OCI-LY7 (cell line): Measurements from ENCODE around the gene MAN1B1. TPM values are rescaled to one million over a fixed set of nuclear protein-coding genes. Genes with fewer than 3 reads are reported as not detected.

Experiments used
- BruUV-seq: library from RNA; stranded (reverse); fragments of 400-500 nt; replicated peaks from 2 replicates; lab custom pipeline; 2021; lab: Mats Ljungman, UMichigan
- CTCF ChIA-PET: fragments of 300-600 bp; sonication (Branson Sonifier 250); formaldehyde crosslinking; loops from one replicate; lab custom pipeline; 2022; ENCODE audit warnings: antibody characterized with exemption; ENCODE audit not compliant: unreplicated experiment; lab: Charles Lee
- POLR2A ChIA-PET: fragments of 300-600 bp; sonication (Branson Sonifier 250); formaldehyde crosslinking; loops from one replicate; lab custom pipeline; 2022; ENCODE audit warnings: antibody characterized with exemption; lab: Charles Lee
- DNase-seq: peaks from one replicate; pipeline ENCODE4 v3.0.0-alpha.2; 2015; ENCODE audit warnings: low spot score
- H2AFZ ChIP-seq: fragments of 200-600 bp; sonication (generic), shearing (Covaris generic); 2 replicates; pipeline ENCODE4 v1.6.1; 2014; ENCODE audit warnings: mild to moderate bottlenecking, antibody characterized with exemption, low read length, moderate library complexity
- H3K27ac ChIP-seq: fragments of 200-600 bp; sonication (generic); 2 replicates; pipeline ENCODE4 v1.5.1; 2014; ENCODE audit warnings: mixed run types, low read depth, mild to moderate bottlenecking, moderate library complexity, low read length, inconsistent platforms; ENCODE audit not compliant: poor library complexity, severe bottlenecking
- H3K36me3 ChIP-seq: fragments of 200-600 bp; sonication (generic); 2 replicates; pipeline ENCODE4 v1.6.1; 2014; ENCODE audit warnings: mild to moderate bottlenecking, antibody characterized with exemption, low read length, moderate library complexity, mixed read lengths; ENCODE audit not compliant: insufficient read depth
- H3K4me1 ChIP-seq: fragments of 200-600 bp; sonication (generic); 2 replicates; pipeline ENCODE4 v1.5.1; 2014; ENCODE audit warnings: mild to moderate bottlenecking, low read length; ENCODE audit not compliant: insufficient read depth, poor library complexity, severe bottlenecking
- H3K4me2 ChIP-seq: fragments of 200-600 bp; sonication (generic); 2 replicates; pipeline ENCODE4 v1.6.1; 2014; ENCODE audit warnings: mild to moderate bottlenecking, low read length
- H3K4me3 ChIP-seq: fragments of 200-600 bp; sonication (generic); 2 replicates; pipeline ENCODE4 v1.5.1; 2014; ENCODE audit warnings: mild to moderate bottlenecking, low read depth, low read length; ENCODE audit not compliant: poor library complexity, severe bottlenecking
- H3K79me2 ChIP-seq: fragments of 200-600 bp; sonication (generic); 2 replicates; pipeline ENCODE4 v1.6.1; 2016; ENCODE audit warnings: low read depth, mild to moderate bottlenecking, low read length, moderate library complexity, mixed read lengths; ENCODE audit not compliant: insufficient read depth
- H3K9me2 ChIP-seq: fragments of 200-600 bp; sonication (generic); 2 replicates; pipeline ENCODE4 v1.6.1; 2016; ENCODE audit warnings: mild to moderate bottlenecking, low read length, mixed read lengths; ENCODE audit not compliant: insufficient read depth
- H3K9me3 ChIP-seq: fragments of 200-600 bp; sonication (generic); 2 replicates; pipeline ENCODE4 v1.6.1; 2014; ENCODE audit warnings: mild to moderate bottlenecking, mixed run types, low read length, mixed read lengths
- H4K20me1 ChIP-seq: fragments of 200-600 bp; sonication (generic); 2 replicates; pipeline ENCODE4 v1.6.1; 2014; ENCODE audit warnings: mild to moderate bottlenecking, antibody characterized with exemption, low read length, moderate library complexity, mixed read lengths; ENCODE audit not compliant: insufficient read depth
- CTCF ChIP-seq: fragments of 200-600 bp; sonication (generic); conservative IDR thresholded peaks from 2 replicates; pipeline ENCODE4 v1.5.1; 2014; ENCODE audit warnings: mild to moderate bottlenecking, antibody characterized with exemption, low read length, moderate library complexity, mixed read lengths
- EZH2phosphoT487 ChIP-seq: fragments of 200-600 bp; sonication (generic); IDR thresholded peaks from 2 replicates; pipeline ENCODE4 v1.6.1; 2018; ENCODE audit warnings: low read depth, borderline replicate concordance, mild to moderate bottlenecking, mixed run types, antibody characterized with exemption, low read length, moderate library complexity, mixed read lengths
- intact Hi-C: fragments of 100-400 bp; cut with micrococcal nuclease; formaldehyde crosslinking; loops from one replicate; pipeline ENCODE4 v1.10.0; 2022; ENCODE audit not compliant: unreplicated experiment
- total RNA-seq, 2 experiments: library from RNA; depleted of rRNA in 1 of 2; stranded (reverse); fragments of >200 nt in 1 of 2; shearing (Covaris generic) in 1 of 2; gene quantifications; 2 replicates each; pipeline ENCODE4 v1.2.3, GENCODE V29; 2014 to 2022

Gene MAN1B1
- total RNA-seq, 2 experiments from 2014 or later = 32.7 to 43.4 TPM

GRCh38 chr9:137069508-137070091, 17.2 kb upstream of the MAN1B1 start:
- peak overlapping the region; percentile 75 for H3K4me3 ChIP-seq
- H4K20me1 ChIP-seq = no peaks in the 10 kb centered on the region
- H3K36me3 ChIP-seq = peaks cover 9% of the 10 kb centered on the region; the same call in 1 of the 2 replicates
- TF ChIP-seq EZH2phosphoT487 (no peak), CTCF (no peak)
- no peaks in the 10 kb centered on the region for H3K9me3 ChIP-seq
- H3K27ac ChIP-seq = peak overlapping the region; percentile 57
- no peaks in the 10 kb centered on the region for H3K9me2 ChIP-seq
- BruUV-seq = no TSS peak
- peak overlapping the region; percentile 86 for H3K4me2 ChIP-seq
- H3K4me1 ChIP-seq = peaks cover 24% of the 10 kb centered on the region
- intact Hi-C loops = loop anchor here (1.0 to 2.0 kb wide), 4 partner anchors 17 to 167 kb away; partner anchors contain the start of genes DPP7, MAN1B1 and RNF224
- peaks cover 14% of the 10 kb centered on the region; the same call in 1 of the 2 replicates for H3K79me2 ChIP-seq
- peak; percentile 56 for DNase-seq
- ChIA-PET CTCF (interaction anchor here (0.7 to 0.9 kb wide), 2 partner anchors 23 to 60 kb away, joined by 3 read pairs; no protein-coding TSS in a partner anchor), POLR2A (interaction anchor here (0.7 to 3.1 kb wide), 7 partner anchors 15 to 252 kb away, joined by 3 to 13 read pairs (median 4); partner anchors contain the start of genes ABCA2, MAN1B1 and TUBB4B)
- H2AFZ ChIP-seq = no peak overlapping the region

- BruUV-seq = TSS peak; percentile 79
Measured at GRCh38 chr9:137070201-137070905, 16.4 kb upstream of the MAN1B1 start, which contains the start of gene SAPCD2. SAPCD2 (minus strand) TSS chr9:137070557; CDS start chr9:137070460, 97 bp downstream.

More at GRCh38 chr9:137070201-137070905, 16.4 kb upstream of the MAN1B1 start, which contains the start of gene SAPCD2:
- H3K36me3 ChIP-seq = 0 out of 2 replicates have a peak, but pooled peaks cover 2% of the 10 kb centered on the region
- H3K4me1 ChIP-seq = peaks cover 29% of the 10 kb centered on the region
- no peaks in the 10 kb centered on the region for H3K9me2 ChIP-seq
- peak; percentile 95 for DNase-seq
- no peak for TF ChIP-seq CTCF
- peak within 1 kb of the TSS; percentile 57 for H3K27ac ChIP-seq
- POLR2A ChIA-PET = interaction anchor here (0.5 to 3.1 kb wide), 12 partner anchors 14 to 251 kb away, joined by 3 to 13 read pairs (median 4); partner anchors contain the start of genes ABCA2, MAN1B1 and TUBB4B
- intact Hi-C loops = loop anchor here (1.0 kb wide), 1 partner anchor 16 kb away; the partner anchor contains the start of gene MAN1B1
- peak within 1 kb of the TSS; percentile 75 for H3K4me3 ChIP-seq
- H3K4me2 ChIP-seq = peak within 1 kb of the TSS; percentile 86
- H2AFZ ChIP-seq = peak within 1 kb of the TSS; percentile 63; the same call in 1 of the 2 replicates
- CTCF ChIA-PET = interaction anchor here (0.7 kb wide), 1 partner anchor 59 kb away, joined by 3 read pairs; no protein-coding TSS in a partner anchor
- no peaks in the 10 kb centered on the region for H3K9me3 ChIP-seq
- H3K79me2 ChIP-seq = peaks cover 14% of the 10 kb centered on the region; the same call in 1 of the 2 replicates
- H4K20me1 ChIP-seq = no peaks in the 10 kb centered on the region
